HG03175 (cell line): ENCODE measurements around the gene ITPRIPL2.
A peak's percentile ranks its signal among the peaks of the same experiment; 100 is the strongest.

Experiments used
- ATAC-seq: cut with Tn5 transposase; IDR thresholded peaks from one replicate; pipeline ENCODE4 v1.9.1; 2021; ENCODE audit warnings: mild to moderate bottlenecking, moderate library complexity; ENCODE audit not compliant: unreplicated experiment

Gene ITPRIPL2

GRCh38 chr16:19113577-19114358, at the start of gene ITPRIPL2:
Gene ITPRIPL2, plus strand, starts transcription at chr16:19113964. Its CDS starts 498 bp downstream, at chr16:19114462.
- peak; percentile 35 for ATAC-seq

DNA sequence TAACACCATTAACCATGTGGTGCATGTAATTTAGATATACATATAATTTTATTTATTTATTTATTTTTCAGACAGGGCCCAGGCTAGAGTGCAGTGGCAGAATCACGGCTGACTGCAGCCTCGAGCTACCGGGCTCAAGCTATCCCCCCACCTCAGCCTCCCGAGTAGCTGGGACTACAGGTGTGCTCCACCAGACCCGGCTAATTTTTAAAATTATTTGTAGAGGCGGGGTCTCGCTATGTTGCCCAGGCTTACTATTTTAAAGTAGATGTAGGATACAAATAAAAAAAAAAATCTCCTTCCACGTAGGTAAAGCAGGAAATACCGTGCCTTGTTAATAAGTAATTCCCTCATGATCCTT, 46.8 kb upstream of the ITPRIPL2 start:
- ATAC-seq: no peak

DNA sequence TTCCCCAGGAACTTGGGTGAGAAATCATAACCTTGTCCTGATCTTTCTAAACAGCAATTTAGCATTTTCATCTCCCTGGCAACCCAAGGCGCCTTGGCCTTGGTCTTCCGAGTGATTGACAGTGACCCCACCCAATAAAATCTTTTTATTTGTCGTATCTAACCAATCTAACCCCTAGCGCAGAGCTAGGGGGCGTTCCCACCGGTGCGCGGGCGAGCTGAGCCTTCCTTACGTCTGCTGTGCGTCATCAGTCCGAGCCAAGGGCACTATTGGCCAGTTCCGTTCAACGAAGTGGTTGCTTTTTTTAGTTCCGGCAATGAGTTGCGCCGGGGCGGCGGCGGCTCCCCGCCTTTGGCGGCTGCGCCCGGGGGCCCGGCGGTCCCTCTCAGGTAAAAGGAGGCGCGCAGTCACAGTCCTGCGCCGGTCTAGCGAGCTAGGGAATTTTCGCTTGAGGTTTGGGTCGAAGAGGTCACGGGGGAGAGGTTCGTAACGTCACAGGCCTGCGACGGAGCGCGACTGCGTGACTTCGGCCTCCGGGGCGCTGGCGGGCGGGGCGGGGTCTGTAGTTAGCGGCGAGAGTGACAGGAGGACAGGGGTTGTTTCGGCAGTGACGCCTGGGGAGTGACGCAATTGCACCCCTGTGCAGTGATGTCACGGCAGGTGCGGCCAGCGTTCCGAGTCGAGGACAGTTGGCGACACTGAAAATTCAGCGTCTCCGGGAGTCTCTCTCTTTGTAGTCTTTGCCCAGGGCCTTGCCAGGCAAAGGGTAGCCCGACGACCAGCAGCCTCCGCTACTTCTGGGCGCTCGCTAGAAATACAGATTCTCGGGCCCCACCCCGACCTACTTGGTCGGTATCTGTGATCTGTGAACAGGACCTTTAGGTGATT, 46.2 kb upstream of the ITPRIPL2 start, which contains the start of gene COQ7:
COQ7 (plus strand) TSS at position 266 of the 888 bp plus-strand sequence; CDS start at position 317, 51 bp downstream.
- ATAC-seq: peak; percentile 92

GRCh38 chr16:19068237-19068815, 45.4 kb upstream of the ITPRIPL2 start:
- ATAC-seq: no peak

- ATAC-seq: no peak
Measured at GRCh38 chr16:19071811-19072777, 41.7 kb upstream of the ITPRIPL2 start.

- no peak for ATAC-seq
Measured at GRCh38 chr16:19073344-19073743, 40.4 kb upstream of the ITPRIPL2 start.

- no peak for ATAC-seq
Measured at GRCh38 chr16:19073863-19074262, 39.9 kb upstream of the ITPRIPL2 start.

- no peak for ATAC-seq
Measured at GRCh38 chr16:19075511-19075910, 38.3 kb upstream of the ITPRIPL2 start.

- ATAC-seq: no peak
Measured at GRCh38 chr16:19077879-19078278, 35.9 kb upstream of the ITPRIPL2 start.

DNA sequence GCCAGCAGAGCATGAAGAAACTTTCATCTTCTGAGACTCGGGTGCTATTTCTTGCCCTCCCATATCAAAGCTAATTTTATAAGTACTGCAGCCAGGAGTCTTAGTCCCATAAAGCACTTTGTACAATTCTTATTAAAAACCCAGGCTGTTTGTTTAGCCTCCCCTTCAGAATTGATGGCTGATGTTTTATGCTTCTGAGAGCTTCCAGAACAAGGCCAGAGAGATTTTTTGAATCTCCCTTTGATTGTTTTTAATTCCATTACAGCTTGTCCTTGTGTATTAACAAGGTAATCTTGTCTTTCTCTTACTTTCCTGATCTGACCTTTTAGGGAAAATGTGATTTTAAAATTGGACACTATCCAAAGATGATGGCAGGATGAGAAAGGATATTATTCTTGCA, 30.1 kb upstream of the ITPRIPL2 start:
- no peak for ATAC-seq

GRCh38 chr16:19084139-19084538, 29.6 kb upstream of the ITPRIPL2 start:
- no peak for ATAC-seq

DNA sequence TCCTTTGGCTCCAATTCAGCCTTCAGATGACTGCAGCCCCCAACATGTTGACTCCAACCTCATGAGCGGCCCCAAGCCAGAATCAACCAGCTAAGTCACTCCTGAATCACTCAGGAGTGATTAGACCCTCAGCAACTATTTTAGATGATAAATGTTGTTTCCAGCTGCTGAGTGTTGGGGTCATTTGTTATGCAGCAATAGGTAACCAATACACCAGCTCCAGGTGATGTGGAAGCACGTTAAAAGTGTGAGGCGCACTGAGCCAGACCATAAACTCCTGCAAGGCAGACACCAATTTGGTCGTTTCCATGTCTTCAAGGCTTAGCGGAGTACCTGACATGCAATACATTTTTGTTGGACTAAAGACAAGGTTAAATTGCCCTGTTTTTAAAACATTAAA, 28.9 kb upstream of the ITPRIPL2 start:
- no peak for ATAC-seq

DNA sequence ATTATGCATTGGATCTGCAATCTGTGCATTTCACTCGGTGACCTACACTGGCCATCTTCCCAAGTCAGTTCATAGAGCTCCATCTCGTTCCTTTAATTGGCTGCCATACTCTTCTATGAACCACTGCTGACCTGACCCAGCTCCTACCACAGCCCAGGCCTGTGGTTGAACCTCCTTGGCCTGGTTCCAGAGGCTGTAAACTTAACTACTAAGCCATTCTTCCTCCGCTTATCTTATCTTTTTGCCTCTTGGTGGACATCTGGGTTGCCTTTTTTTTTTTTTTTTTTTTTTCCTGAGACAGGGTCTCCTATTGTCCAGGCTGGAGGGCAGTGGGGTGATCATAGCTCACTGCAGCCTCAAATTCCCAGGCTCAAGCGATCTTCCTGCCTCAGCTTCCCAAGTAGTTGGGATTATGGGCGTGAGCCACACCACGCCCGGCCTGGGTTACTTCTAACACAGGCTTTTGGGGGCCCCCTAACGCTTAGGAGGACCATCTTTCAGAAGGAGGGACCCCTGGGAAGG, 28.0 kb upstream of the ITPRIPL2 start:
- ATAC-seq: no peak

- ATAC-seq: peak; percentile 83
Measured at GRCh38 chr16:19086322-19087199, 27.2 kb upstream of the ITPRIPL2 start.

- ATAC-seq: no peak
Measured at GRCh38 chr16:19088341-19088916, 25.3 kb upstream of the ITPRIPL2 start.

- ATAC-seq: no peak
Measured at GRCh38 chr16:19089410-19089955, 24.3 kb upstream of the ITPRIPL2 start.

- no peak for ATAC-seq
Measured at GRCh38 chr16:19090916-19091315, 22.8 kb upstream of the ITPRIPL2 start.

DNA sequence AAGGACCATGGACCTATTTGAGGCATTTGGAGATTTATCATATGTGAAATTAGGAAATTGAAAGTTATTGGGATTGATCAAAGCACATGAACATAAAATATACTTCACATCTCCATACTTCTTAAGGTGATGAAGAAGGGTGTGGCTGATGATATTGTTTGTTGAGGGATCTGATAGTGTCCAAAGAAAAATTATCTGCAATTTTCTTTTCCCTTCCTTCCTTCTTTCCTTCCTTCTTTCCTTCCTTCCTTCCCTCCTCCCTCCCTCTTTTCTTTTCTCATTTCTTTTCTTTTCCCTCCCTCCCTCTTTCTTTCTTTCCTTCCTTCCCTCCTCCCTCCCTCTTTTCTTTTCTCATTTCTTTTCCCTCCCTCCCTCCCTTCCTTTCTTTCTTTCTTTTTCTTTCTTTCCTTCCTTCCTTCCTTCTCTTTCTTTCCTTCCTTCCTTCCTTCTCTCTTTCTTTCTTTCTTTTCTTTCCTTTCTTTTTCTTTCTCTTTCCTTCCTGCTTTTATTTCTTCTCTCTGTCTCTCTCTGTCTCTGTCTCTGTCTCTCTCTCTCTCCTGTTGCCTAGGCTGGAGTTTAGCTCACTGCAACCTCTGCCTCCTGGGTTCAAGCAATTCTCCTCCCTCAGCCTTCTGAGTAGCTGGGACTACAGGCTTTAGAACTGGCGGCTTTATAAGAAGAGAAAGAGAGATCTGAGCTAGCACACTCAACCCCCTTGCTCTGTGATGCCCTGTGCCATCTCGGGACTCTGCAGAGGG, 20.9 kb upstream of the ITPRIPL2 start:
- ATAC-seq: no peak
